GM21825 (cell line): ENCODE measurements around the gene LAMTOR5.
"Not testable (repeated sequence)": the region's sequence is repeated elsewhere in the genome, so short reads cannot be mapped to it uniquely, and the experiment has no call there.

ENCODE experiments used
- ATAC-seq: cut with Tn5 transposase; IDR thresholded peaks from one replicate; pipeline ENCODE4 v1.9.1; 2021; ENCODE audit warnings: mild to moderate bottlenecking, moderate library complexity; ENCODE audit not compliant: unreplicated experiment

LAMTOR5 gene

DNA sequence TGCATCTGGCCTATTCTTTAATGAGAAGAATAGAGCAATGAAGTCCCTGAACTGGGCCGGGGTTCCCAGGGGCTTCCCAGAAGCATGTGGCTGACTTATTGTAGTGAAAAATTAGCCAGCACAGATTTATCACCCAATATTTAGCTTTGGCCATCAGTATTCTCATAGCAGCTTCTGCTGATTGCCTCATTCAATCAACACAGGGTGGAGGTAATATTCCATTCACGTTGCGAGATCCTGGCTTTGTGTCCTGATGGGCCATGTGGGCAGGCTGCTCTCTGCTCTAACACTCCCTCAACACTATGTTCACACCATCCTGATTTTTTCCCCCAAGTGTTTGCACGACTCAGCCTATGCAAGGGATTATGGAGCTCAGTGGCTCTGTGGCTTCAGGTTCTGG, 21.5 kb upstream of the LAMTOR5 start:
- ATAC-seq, result no peak

DNA sequence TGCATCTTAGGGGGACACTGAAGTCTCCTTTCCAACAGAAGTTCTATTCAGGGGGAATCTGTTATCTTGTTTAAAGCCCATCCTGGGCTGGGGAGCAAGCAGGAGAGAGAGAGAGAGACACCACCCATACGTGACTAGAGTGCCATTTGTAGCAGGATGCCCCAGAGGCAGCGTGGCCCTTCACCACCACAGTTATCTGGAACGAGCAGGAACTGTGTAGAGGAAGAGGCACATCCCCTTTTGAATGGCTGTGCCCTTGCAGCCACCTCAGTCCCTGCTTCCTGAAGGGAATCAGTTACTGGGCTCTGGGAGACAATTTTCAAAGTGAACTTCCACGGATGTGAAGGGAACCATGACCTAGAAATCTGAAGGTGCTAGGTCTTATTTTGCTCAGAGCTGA, 19.4 kb upstream of the LAMTOR5 start:
- no peak for ATAC-seq

DNA sequence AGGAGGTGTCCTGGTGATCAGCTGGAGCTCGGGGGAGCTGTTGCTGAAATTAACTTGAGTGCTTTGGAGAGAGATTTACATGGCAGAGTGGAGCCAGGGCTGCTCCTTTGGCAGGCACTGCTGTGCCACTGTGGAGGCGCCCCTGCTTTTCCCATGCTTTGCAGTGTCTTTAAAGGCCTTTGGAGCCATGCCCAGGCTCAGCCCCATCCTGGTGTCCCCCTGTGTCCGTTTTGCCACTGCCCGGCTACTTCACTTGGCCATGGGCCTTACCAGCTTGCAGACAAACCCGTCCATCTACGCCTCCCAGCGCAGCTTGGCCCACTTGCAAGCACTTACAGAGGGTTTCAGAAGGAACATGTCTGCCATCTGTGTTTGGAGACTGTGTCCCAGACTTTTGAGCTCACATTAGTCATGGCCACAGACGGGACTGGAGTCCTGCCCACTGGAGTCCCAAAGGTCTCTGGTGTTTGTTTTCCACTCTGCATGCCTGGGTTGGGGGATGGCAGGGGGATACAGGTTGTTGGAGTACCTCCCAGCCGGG, 18.2 kb upstream of the LAMTOR5 start:
- ATAC-seq, result no peak

DNA sequence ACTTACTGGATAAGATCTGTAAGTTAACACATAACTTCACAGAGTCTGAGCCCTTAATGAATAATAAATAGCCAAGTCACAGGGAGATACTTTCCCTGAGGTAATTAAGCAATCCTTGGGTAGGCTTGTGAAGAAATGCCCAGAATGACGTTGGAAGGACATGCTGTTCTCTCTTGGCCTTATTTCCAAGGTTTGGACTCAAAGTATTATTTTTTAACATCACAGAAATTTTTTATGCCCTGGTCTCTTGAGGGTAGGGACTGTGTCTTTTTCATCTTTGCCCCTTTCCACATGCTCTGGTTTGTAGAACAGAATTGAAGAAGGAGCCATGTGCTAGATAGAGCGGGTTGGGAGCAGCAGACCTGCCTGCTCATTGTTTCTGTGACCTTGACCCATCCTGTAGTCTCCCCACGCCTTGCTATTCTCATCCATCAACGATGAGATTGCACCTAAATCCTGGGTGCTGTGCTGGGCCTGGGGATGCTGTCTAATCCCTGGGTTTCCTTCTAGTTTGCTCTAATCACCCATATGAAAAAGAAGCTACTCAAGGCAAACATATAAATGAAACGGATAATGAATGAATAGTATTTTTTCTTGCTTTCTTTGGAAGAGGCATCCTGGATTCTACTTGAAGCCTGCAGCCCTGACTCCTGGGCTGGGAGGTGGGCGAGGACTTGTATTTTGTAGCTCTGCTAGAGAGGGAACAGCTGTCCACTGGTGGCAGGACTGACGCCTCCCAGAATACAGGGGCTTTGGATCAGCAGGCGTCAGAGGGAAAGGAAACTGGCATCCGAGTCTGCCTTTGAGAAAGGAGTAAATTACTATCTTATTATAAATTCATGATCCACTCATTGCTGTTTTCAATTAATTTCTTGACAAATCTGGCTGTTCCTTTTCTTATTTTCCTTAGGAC, 17.5 kb upstream of the LAMTOR5 start:
- no peak for ATAC-seq

DNA sequence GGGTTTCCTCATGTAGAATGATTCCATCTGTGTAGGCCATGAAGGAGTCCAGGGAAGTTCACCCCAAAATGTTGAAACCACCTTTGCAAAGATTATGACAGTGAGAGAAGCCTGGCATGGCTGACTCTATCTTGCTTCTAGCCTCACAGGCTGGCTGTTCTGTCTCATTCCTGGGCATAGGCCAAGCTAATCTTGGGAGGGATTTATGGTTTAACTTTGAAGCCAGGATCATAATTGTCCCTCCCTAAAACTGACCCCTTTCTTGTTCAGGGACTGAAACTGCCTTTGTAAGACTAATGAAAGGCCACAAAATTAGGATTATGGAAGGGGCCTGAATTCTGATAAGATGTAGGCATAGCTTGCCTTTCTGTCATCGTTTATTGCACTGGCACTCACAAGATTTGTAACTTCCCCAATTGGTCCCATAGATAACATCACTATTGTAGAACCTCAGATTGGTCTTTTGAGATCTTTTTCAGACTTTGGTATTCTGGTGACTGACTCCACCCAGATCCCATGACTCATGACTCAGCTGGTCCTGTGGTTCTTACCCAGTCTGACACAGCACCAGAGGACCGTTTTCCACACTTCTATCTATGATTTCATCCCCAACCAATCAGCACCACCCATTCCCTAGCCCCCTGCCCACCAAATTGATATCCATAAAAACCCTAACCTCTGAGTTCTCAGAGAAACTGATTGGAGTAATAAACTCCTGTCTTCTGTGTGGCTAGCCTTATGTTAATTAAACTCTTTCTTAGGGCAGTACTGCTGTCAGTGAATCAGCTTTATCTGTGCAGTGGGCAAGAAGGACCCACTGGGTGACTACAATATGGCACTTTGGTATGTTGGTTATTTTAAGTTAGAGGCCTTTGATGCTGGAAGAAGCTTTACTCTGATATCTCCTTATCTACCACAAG, 13.6 kb upstream of the LAMTOR5 start:
- no peak for ATAC-seq

DNA sequence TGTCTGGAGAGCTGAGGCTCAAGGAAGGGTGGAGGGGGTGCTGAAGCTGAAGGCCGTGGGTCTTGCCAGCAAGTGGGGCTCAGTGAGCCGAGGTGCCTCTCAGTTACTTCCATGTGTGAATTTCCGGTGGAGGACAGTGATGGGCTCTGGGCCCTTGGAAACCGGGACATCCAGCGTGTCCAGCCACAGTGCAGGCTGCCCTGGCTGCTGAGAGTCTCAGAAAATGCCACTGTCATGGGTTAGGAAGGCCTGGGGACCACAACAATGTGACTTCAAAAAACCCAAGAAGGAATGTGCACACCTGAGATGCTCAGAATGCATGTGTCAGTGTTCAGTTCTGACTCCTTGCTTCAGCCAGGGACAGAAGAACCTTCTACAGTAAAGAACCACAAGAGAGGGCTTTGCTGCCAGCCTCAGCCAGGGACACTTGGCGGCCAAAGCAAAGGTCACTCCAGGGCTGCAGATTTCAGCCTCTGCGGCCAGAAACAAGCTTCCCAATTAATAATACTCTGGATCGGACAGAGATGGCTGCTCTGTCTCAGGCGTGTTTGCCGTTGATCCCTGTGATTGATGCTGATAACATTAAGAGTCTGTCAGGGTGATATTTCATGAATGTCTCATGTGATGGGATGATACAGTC, 12.6 kb upstream of the LAMTOR5 start:
- ATAC-seq, result no peak

DNA sequence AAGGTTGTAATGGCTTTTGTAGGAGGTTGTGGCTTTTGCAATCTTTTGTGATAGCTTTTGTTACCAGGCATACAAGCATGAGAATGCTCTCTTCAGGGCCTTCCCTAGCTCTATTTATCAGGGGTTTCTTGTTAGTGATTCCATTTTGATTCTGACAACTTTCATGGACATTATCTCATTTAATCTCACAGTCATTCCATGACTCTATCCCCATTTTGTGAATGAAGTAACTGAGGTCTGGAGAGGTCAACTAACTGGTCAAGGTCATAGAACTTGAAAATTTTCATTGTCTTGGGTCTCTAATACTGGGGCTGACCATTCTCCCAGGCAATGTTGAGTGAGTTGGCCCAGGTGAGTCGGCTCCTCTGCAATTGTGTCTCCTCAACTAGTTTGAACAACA, 11.2 kb upstream of the LAMTOR5 start:
- no peak for ATAC-seq

DNA sequence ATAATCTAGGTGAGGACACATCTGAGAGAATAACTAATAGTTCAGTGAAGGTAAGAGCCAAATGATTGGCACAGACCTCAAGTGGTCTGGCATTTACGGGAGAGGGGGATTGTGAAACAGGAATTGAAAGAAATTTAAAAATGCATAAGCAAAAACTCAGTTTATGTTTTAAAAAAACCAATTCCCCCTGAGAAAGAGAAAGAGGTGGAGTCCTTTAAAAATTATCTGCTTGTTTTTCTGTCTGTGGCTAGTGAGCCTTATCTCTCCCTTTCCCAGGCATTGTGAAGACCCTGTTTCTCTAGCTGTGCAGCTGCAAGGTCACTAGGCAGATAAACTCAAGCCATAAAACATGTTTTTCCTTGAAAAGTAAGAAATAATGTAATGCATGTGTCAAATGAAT, 5.6 kb upstream of the LAMTOR5 start:
- ATAC-seq, result not testable (repeated sequence)

DNA sequence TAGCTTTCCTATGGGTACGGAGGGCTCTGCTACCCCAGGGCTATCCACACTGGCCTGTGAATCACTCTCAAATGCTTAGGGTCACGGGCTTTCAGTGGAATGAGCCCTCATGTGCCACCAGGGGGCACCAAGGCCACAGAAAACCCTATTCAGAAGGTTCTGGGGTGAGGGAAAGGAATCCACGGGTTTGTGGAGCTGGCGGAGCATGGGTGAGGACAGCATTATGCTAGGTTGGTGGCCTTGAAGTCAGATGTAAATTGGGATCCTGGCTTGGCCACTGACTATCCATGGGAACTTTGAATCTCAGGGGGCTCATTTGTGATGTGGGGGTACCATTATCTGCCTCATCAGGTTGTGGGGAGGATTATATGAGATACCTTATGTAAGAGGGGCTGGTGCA, 5.1 kb upstream of the LAMTOR5 start:
- ATAC-seq, result no peak

DNA sequence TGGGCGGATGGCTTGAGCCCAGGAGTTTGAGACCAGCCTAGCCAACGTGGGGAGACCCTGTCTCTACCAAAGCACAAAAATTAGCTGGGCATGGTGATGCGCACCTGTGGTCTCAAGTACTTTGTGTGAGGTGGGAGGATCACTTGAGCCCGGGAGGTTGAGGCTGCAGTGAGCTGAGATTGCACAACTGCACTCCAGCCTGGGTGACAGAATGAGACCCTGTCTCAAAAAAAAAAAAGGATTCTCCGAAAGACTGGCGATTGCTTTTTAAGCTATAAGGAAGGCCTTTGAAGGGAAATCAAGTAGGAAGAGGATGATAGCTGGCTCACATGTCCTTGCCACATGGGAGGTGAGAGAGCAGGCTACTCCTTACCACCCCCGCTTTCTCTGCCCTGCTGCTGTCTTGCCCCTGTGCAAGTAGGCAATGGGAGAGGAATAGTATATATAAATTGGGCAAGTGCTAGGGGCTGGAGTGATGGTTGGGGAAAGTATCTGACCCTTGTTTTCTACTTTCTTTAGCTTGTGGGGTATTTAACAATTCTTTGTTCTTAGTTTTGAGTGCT, 3.8 kb upstream of the LAMTOR5 start:
- ATAC-seq, result no peak

DNA sequence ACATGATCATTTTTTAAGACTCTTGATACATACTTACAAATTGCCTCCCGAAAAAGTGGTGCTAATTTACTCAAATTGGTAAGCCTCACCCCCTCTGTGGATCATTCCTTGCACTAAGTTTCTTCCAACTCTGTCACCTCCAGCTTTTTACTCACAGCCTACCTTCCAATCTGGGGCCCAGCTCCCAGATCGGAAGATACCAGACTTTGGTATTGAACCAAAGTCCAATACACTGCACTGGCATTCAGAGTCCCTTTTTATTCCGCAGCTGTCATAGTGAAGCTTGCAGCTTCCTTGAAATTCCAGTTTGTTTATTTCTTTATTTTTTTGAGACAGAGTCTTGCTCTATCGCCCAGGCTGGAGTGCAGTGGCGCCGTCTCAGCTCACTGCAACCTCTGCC, 1.8 kb upstream of the LAMTOR5 start:
- no peak for ATAC-seq

DNA sequence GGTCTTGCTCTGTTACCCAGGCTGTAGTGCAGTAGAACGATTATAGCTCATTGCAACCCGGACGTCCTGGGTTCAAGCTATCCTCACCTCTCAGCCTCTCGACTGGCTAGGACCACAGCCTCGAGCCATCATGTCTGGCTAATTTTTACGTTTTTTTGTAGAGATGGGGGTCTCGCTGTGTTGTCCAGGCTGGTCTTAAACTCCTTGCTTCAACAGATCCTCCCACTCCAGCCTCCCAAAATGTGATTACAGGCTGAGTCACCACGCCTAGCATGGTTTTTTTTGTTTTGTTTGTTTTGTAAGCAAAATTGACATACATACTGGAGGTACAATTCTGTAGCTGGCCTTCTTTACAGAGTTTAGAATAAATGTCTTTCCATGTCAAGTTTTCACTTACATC, 994 bp upstream of the LAMTOR5 start:
- ATAC-seq, result no peak

DNA sequence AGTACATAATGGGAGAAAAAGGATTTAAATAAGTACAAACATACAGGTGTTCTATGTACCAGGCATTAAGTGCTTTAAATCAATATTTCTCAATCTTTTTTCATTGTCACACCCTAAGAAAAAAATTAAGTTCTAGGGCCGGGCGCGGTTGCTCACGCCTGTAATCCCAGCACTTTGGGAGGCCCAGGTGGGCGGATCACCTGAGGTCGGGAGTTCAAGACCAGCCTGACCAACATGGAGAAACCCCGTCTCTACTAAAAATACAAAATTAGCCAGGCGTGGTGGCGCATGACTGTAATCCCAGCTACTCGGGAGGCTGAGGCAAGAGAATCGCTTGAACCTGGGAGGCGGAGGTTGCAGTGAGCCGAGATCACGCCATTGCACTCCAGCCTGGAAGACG, 1.1 kb downstream of the LAMTOR5 start:
- not testable (repeated sequence) for ATAC-seq

DNA sequence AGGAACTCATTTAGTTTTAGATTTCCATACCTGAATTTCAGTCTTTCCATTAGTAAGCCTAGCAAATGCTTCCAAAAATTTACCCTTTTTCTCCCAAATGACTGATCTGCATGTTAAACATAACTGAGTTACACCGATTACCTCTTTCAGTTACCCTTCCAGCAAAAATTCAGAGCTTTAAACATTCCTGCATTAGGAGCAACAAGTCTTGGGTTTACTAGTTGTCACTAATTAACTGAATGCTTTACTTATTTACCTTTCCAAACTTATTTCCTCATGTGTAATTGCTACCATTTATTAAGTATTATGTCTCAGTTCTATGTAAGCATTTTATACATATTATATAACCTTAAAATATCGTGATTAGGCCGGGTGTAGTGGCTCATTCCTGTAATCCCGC, 3.1 kb downstream of the LAMTOR5 start:
- ATAC-seq, result no peak

DNA sequence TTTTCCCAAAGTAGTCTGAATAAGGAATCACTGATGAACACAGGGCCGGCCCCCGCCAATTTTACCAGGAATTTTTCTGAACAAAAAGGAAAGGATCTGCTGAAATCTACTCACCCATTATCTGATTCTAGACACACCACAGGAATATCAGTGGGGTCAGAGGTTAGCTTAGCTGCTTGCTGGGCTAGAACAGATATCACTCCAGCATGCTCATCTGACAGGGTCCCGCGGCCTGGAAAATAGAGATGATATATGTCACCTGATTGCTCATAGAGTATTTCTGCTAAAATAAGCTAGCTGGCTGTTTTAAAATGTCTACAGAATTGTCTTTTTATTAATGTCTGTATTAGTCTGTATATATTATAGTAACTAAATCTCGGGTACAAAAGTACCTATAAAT, 3.7 kb downstream of the LAMTOR5 start:
- ATAC-seq, result no peak

DNA sequence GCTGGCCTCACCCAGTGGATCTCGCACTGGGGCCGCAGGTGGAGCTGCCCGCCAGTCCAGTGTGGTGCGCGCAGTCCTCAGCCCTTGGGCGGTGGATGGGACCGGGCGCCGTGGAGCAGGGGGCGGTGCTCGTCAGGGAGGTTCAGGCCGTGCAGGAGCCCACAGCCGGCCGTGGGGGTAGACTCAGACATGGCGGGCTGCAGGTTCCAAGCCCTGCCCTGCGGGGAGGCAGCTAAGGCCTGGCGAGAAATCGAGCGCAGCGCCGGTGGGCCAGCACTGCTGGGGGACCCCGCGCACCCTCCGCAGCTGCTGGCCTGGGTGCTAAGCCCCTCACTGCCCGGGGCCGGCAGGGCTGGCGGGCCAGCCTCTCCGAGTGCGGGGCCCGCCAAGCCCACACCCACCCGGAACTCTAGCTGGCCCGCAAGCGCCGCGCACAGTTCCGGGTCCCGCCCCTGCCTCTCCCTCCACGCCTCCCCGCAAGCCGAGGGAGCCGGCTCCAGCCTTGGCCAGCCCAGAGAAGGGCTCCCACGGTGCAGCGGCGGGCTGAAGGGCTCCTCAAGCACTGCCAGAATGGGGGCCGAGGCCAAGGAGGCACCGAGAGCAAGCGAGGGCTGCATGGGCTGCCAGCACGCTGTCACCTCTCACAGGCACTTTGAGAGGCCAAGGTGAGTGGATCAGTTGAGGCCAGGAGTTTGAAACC, 11.1 kb downstream of the LAMTOR5 start:
- not testable (repeated sequence) for ATAC-seq

DNA sequence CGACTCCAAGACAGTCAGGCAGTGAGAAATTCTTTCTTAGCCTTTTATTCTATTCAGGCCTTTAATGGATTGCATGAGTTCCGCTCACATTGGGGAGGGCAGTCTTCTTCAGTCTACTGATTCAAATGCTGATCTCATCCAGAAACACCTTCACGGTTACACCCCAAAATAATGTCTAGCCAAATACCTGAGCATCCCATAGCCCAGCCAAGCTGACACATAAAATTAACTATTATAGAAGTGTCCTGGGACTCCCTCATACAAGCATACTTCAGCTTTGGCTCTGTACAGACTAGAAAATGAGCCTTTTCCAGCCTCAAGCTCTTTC, 13.0 kb downstream of the LAMTOR5 start:
- ATAC-seq, result no peak

DNA sequence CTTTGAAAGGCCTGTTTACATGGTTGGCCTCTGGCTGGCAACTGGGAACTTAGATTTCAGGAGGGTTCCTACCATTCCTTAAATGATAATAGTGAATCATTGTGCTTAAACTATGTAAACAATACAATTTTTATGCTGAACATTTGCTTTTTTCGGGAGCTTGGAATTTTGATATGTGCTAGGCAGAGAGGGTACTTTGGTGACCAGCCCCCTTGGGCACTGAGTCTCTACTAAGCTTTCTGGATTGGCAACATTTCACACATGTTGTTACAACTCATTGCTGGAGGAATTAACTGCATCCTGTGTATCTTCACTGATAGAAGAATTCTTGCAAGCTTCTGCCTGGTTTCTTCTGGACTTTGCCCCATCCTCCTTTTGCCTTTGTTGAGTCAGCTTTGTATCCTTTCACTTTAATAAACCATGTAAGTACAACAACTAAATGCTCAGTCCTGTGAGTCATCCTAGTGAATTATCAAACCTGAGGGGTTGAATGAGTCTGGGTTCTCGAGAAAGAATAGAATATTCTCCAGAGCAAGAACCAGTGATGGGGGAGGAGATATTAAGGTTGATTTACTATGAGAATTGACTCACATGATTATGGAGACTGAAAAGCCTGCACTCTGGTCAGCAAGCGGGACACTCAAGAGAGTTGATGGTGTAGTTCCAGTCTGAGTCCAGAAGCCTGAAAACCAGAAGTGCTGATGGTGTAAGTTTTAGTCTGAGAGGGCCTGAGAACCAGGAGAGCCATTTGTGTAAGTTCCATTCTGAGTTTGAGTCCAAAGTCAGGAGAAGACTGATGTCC, 13.6 kb downstream of the LAMTOR5 start:
- ATAC-seq, result no peak

DNA sequence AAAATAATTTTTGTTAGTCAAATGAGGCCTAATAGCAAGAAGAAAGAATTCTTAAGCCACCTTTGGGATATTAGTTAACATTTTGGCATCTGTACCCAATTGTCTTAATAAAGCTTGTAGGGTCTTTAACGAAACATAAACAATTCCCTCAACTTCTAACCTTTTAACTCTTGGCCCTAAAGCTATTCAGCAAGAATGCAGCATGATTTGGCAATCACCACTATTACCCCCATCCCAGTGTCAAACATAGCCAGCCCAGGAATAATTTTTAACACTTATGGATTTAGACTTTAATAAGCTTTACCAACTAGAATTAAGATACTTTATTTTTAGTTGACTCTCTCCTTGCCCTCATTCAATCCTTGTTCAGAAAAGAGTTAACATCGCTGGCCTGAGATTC, 14.2 kb downstream of the LAMTOR5 start:
- ATAC-seq, result no peak
